HEK293 (cell line): ENCODE measurements around the gene SELENOI.

Experiments used
- CTCF ChIA-PET: fragments of 350-600 bp; formaldehyde crosslinking; extraction: SDS; loops from one replicate; lab custom pipeline; 2021; ENCODE audit warnings: antibody characterized with exemption; lab: Yijun Ruan, JAX
- POLR2A ChIA-PET: fragments of 300-600 bp; formaldehyde crosslinking; extraction: SDS; loops from one replicate; lab custom pipeline; 2020; ENCODE audit warnings: antibody characterized with exemption, inconsistent platforms; lab: Yijun Ruan, JAX
- H3K27ac ChIP-seq: fragments of 200-500 bp; sonication (Bioruptor generic); 2 replicates; pipeline ENCODE4 v1.5.1; 2014; ENCODE audit warnings: low read depth, low read length, control low read depth, inconsistent platforms; ENCODE audit errors: extremely low read depth
- H3K36me3 ChIP-seq, 2 experiments: fragments of 200-500 bp in 1 of 2; sonication (Bioruptor generic) in 1 of 2; 1 replicate in 1 of 2; 2 replicates in 1 of 2; pipeline ENCODE4 v1.5.1; 2014 to 2017; ENCODE audit warnings: inconsistent platforms in 2 of 2, low read length in 2 of 2; ENCODE audit not compliant: control insufficient read depth in 2 of 2, insufficient read depth in 1 of 2
- H3K4me1 ChIP-seq: fragments of 200-500 bp; sonication (Bioruptor generic); 2 replicates; pipeline ENCODE4 v1.5.1; 2014; ENCODE audit warnings: mild to moderate bottlenecking, low read length, inconsistent platforms; ENCODE audit not compliant: control insufficient read depth, insufficient read depth
- H3K4me3 ChIP-seq: 2 replicates; pipeline ENCODE4 v1.5.1; 2011; ENCODE audit warnings: low read depth, mild to moderate bottlenecking, control low read depth, low read length, moderate library complexity
- H3K9me3 ChIP-seq: fragments of 200-500 bp; sonication (Bioruptor generic); 2 replicates; pipeline ENCODE4 v1.5.1; 2014; ENCODE audit warnings: low read depth, low read length, inconsistent platforms; ENCODE audit not compliant: control insufficient read depth, insufficient read depth
- BCL11A ChIP-seq: fragments of 450-650 bp; formaldehyde crosslinking; IDR thresholded peaks from 2 replicates; pipeline ENCODE4 v1.5.1; 2016; ENCODE audit warnings: low read depth, missing biosample characterization, missing genetic modification characterization
- GLIS1 ChIP-seq: fragments of 450-650 bp; formaldehyde crosslinking; IDR thresholded peaks from 2 replicates; pipeline ENCODE4 v1.5.1; 2016; ENCODE audit warnings: missing biosample characterization, missing genetic modification characterization
- HOXD13 ChIP-seq: sonication (generic); formaldehyde crosslinking; IDR thresholded peaks from 2 replicates; pipeline ENCODE4 v1.8.0; 2022; ENCODE audit warnings: missing genetic modification reagents, borderline replicate concordance
- IKZF3 ChIP-seq: fragments of 450-650 bp; IDR thresholded peaks from 2 replicates; pipeline ENCODE4 v1.5.0; 2018; ENCODE audit warnings: missing biosample characterization, mild to moderate bottlenecking, missing genetic modification characterization, moderate library complexity
- MZF1 ChIP-seq: fragments of 450-650 bp; formaldehyde crosslinking; IDR thresholded peaks from 2 replicates; pipeline ENCODE4 v1.5.1; 2017; ENCODE audit warnings: missing biosample characterization, missing genetic modification characterization, borderline replicate concordance
- SP7 ChIP-seq: fragments of 450-650 bp; formaldehyde crosslinking; IDR thresholded peaks from 2 replicates; pipeline ENCODE4 v1.5.1; 2016; ENCODE audit warnings: missing biosample characterization, missing genetic modification characterization
- ZBTB17 ChIP-seq: fragments of 450-650 bp; formaldehyde crosslinking; IDR thresholded peaks from 2 replicates; pipeline ENCODE4 v1.5.1; 2016; ENCODE audit warnings: missing biosample characterization, missing genetic modification characterization
- ZFP37 ChIP-seq: fragments of 450-650 bp; formaldehyde crosslinking; IDR thresholded peaks from 2 replicates; pipeline ENCODE4 v1.5.1; 2016; ENCODE audit warnings: missing biosample characterization, missing genetic modification characterization
- ZIC2 ChIP-seq: fragments of 450-650 bp; formaldehyde crosslinking; IDR thresholded peaks from 2 replicates; pipeline ENCODE4 v1.5.1; 2016; ENCODE audit warnings: missing biosample characterization, missing genetic modification characterization
- ZNF2 ChIP-seq: fragments of 450-650 bp; formaldehyde crosslinking; IDR thresholded peaks from 2 replicates; pipeline ENCODE4 v1.5.1; 2016; ENCODE audit warnings: missing biosample characterization, missing genetic modification characterization
- ZNF24 ChIP-seq: fragments of 450-650 bp; formaldehyde crosslinking; IDR thresholded peaks from 2 replicates; pipeline ENCODE4 v1.5.1; 2016; ENCODE audit warnings: missing biosample characterization, missing genetic modification characterization
- ZNF341 ChIP-seq: fragments of 450-650 bp; formaldehyde crosslinking; IDR thresholded peaks from 2 replicates; pipeline ENCODE4; 2016; ENCODE audit warnings: low read depth, missing biosample characterization, missing genetic modification characterization
- ZNF394 ChIP-seq: fragments of 450-650 bp; formaldehyde crosslinking; IDR thresholded peaks from 2 replicates; pipeline ENCODE4 v1.5.1; 2016; ENCODE audit warnings: missing biosample characterization, missing genetic modification characterization, mild to moderate bottlenecking, moderate library complexity, borderline replicate concordance
- ZNF510 ChIP-seq: fragments of 450-650 bp; formaldehyde crosslinking; IDR thresholded peaks from 2 replicates; pipeline ENCODE4 v1.5.1; 2018; ENCODE audit warnings: mild to moderate bottlenecking, missing genetic modification characterization, missing biosample characterization; ENCODE audit not compliant: insufficient replicate concordance
- ZNF629 ChIP-seq: fragments of 450-650 bp; formaldehyde crosslinking; IDR thresholded peaks from 2 replicates; pipeline ENCODE4 v1.5.1; 2017; ENCODE audit warnings: missing biosample characterization, missing genetic modification characterization
- ZNF785 ChIP-seq: fragments of 450-650 bp; formaldehyde crosslinking; IDR thresholded peaks from 2 replicates; pipeline ENCODE4 v1.5.1; 2016; ENCODE audit warnings: missing biosample characterization, missing genetic modification characterization
- ZNF791 ChIP-seq: fragments of 450-650 bp; formaldehyde crosslinking; IDR thresholded peaks from 2 replicates; pipeline ENCODE4 v1.5.1; 2016; ENCODE audit warnings: missing biosample characterization, missing genetic modification characterization
- TF ChIP-seq, protein P1 (sequence below): fragments of 450-650 bp; formaldehyde crosslinking; optimal IDR thresholded peaks from 2 replicates; pipeline ENCODE3; 2016; ENCODE audit warnings: missing biosample characterization, mild to moderate bottlenecking, missing genetic modification characterization
- TF ChIP-seq, protein P2 (sequence below): fragments of 450-650 bp; formaldehyde crosslinking; conservative IDR thresholded peaks from 2 replicates; pipeline ENCODE4 v1.5.1; 2016; ENCODE audit warnings: low read depth, missing biosample characterization, missing genetic modification characterization
- TF ChIP-seq, protein P3 (sequence below): fragments of 450-650 bp; formaldehyde crosslinking; IDR thresholded peaks from 2 replicates; pipeline ENCODE4 v1.5.1; 2017; ENCODE audit warnings: missing biosample characterization, missing genetic modification characterization
- TF ChIP-seq, protein P4 (sequence below): fragments of 450-650 bp; formaldehyde crosslinking; IDR thresholded peaks from 2 replicates; pipeline ENCODE4 v1.5.0; 2017; ENCODE audit warnings: missing biosample characterization, missing genetic modification characterization, borderline replicate concordance
- TF ChIP-seq, protein P5 (sequence below): fragments of 450-650 bp; formaldehyde crosslinking; IDR thresholded peaks from 2 replicates; pipeline ENCODE4 v1.5.1; 2016; ENCODE audit warnings: missing biosample characterization, missing genetic modification characterization
- TF ChIP-seq, protein P6 (sequence below): fragments of 450-650 bp; formaldehyde crosslinking; IDR thresholded peaks from 2 replicates; pipeline ENCODE4 v1.5.1; 2017; ENCODE audit warnings: missing biosample characterization, mild to moderate bottlenecking, missing genetic modification characterization, moderate library complexity

The SELENOI gene

DNA sequence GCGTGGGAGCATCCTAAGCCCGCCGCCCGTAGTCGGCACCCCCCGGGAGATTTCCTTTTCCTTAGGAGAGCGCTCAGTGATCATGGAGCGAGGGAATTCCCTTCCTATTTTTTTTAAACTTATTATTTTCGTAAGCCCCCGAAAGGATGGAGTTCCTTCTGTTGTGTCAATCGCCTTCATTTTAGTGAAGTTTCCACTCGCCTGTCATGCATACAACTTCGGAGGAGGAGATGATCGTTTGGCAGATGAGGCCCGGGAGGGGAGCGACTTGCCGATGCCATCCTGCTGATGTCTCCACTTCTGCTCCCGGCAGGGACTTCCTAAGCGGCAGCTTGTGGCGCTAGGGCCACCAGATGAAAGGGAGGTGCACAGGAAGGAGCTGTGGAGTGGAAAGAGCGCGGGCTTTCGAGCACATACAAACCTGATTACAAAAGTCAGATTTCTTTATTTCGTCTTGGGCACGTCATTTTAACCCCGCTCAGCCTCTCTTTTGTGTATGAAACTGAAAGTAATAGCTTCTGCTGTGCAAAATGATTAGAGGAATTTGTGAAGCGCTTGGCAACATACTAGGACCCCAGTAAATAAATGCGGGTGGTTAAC is 611 bp downstream of the SELENOI start, which contains the start of gene ADGRF3:
Gene ADGRF3, minus strand, starts transcription at position 336 of the 600 bp plus-strand sequence. CDS start 555 bp downstream, outside the sequence.
- Histone ChIP-seq H3K9me3 (no peaks in the 10 kb centered on the region), H3K27ac (peak within 1 kb of the TSS; percentile 75), H3K4me1 (no peaks in the 10 kb centered on the region; the same call in 1 of the 2 replicates), H3K36me3 (no peaks in the 10 kb centered on the region), H3K4me3 (peak within 1 kb of the TSS; percentile 92)
- ChIA-PET CTCF (interaction anchor here (0.6 to 2.4 kb wide), 3 partner anchors 9 to 483 kb away, joined by 3 to 8 read pairs (median 3); no protein-coding TSS in a partner anchor), POLR2A (interaction anchor here (0.7 to 1.5 kb wide), 5 partner anchors 13 to 156 kb away, joined by 3 to 6 read pairs (median 5); partner anchors contain the start of genes DRC1 and HADHA)
- TF ChIP-seq, protein P1, sequence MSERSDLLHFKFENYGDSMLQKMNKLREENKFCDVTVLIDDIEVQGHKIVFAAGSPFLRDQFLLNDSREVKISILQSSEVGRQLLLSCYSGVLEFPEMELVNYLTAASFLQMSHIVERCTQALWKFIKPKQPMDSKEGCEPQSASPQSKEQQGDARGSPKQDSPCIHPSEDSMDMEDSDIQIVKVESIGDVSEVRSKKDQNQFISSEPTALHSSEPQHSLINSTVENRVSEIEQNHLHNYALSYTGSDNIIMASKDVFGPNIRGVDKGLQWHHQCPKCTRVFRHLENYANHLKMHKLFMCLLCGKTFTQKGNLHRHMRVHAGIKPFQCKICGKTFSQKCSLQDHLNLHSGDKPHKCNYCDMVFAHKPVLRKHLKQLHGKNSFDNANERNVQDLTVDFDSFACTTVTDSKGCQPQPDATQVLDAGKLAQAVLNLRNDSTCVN (tag by site-specific recombination), result peak; percentile 30
- TF ChIP-seq ZNF785 (tag by site-specific recombination) (no peak), ZNF2 (tag by site-specific recombination) (0 out of 2 replicates have a peak, but pooled peaks have one; percentile 8), MZF1 (0 out of 2 replicates have a peak, but pooled peaks have one; percentile 26), ZNF629 (tag by site-specific recombination) (peak; percentile 26; the same call in 1 of the 2 replicates), ZNF510 (no peak), SP7 (peak; percentile 13; the same call in 1 of the 2 replicates), ZNF341 (peak; percentile 54), GLIS1 (no peak), ZBTB17 (tag by site-specific recombination) (peak; percentile 82), BCL11A (tag by site-specific recombination) (no peak), ZNF24 (tag by site-specific recombination) (no peak), IKZF3 (tag by site-specific recombination) (peak; percentile 17; the same call in 1 of the 2 replicates), HOXD13 (CRISPR knock-in tag) (no peak), ZIC2 (peak; percentile 62; the same call in 1 of the 2 replicates), ZNF394 (tag by site-specific recombination) (0 out of 2 replicates have a peak, but pooled peaks have one; percentile 16), ZFP37 (0 out of 2 replicates have a peak, but pooled peaks have one; percentile 20), ZNF791 (tag by site-specific recombination) (no peak)
- TF ChIP-seq, protein P2, sequence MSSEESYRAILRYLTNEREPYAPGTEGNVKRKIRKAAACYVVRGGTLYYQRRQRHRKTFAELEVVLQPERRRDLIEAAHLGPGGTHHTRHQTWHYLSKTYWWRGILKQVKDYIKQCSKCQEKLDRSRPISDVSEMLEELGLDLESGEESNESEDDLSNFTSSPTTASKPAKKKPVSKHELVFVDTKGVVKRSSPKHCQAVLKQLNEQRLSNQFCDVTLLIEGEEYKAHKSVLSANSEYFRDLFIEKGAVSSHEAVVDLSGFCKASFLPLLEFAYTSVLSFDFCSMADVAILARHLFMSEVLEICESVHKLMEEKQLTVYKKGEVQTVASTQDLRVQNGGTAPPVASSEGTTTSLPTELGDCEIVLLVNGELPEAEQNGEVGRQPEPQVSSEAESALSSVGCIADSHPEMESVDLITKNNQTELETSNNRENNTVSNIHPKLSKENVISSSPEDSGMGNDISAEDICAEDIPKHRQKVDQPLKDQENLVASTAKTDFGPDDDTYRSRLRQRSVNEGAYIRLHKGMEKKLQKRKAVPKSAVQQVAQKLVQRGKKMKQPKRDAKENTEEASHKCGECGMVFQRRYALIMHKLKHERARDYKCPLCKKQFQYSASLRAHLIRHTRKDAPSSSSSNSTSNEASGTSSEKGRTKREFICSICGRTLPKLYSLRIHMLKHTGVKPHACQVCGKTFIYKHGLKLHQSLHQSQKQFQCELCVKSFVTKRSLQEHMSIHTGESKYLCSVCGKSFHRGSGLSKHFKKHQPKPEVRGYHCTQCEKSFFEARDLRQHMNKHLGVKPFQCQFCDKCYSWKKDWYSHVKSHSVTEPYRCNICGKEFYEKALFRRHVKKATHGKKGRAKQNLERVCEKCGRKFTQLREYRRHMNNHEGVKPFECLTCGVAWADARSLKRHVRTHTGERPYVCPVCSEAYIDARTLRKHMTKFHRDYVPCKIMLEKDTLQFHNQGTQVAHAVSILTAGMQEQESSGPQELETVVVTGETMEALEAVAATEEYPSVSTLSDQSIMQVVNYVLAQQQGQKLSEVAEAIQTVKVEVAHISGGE (tag by site-specific recombination), result peak; percentile 35; the same call in 1 of the 2 replicates
- TF ChIP-seq, protein P3, sequence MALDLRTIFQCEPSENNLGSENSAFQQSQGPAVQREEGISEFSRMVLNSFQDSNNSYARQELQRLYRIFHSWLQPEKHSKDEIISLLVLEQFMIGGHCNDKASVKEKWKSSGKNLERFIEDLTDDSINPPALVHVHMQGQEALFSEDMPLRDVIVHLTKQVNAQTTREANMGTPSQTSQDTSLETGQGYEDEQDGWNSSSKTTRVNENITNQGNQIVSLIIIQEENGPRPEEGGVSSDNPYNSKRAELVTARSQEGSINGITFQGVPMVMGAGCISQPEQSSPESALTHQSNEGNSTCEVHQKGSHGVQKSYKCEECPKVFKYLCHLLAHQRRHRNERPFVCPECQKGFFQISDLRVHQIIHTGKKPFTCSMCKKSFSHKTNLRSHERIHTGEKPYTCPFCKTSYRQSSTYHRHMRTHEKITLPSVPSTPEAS (tag by site-specific recombination), result no peak
- TF ChIP-seq, protein P4, sequence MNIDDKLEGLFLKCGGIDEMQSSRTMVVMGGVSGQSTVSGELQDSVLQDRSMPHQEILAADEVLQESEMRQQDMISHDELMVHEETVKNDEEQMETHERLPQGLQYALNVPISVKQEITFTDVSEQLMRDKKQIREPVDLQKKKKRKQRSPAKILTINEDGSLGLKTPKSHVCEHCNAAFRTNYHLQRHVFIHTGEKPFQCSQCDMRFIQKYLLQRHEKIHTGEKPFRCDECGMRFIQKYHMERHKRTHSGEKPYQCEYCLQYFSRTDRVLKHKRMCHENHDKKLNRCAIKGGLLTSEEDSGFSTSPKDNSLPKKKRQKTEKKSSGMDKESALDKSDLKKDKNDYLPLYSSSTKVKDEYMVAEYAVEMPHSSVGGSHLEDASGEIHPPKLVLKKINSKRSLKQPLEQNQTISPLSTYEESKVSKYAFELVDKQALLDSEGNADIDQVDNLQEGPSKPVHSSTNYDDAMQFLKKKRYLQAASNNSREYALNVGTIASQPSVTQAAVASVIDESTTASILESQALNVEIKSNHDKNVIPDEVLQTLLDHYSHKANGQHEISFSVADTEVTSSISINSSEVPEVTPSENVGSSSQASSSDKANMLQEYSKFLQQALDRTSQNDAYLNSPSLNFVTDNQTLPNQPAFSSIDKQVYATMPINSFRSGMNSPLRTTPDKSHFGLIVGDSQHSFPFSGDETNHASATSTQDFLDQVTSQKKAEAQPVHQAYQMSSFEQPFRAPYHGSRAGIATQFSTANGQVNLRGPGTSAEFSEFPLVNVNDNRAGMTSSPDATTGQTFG (tag by site-specific recombination), result no peak
- TF ChIP-seq, protein P5, sequence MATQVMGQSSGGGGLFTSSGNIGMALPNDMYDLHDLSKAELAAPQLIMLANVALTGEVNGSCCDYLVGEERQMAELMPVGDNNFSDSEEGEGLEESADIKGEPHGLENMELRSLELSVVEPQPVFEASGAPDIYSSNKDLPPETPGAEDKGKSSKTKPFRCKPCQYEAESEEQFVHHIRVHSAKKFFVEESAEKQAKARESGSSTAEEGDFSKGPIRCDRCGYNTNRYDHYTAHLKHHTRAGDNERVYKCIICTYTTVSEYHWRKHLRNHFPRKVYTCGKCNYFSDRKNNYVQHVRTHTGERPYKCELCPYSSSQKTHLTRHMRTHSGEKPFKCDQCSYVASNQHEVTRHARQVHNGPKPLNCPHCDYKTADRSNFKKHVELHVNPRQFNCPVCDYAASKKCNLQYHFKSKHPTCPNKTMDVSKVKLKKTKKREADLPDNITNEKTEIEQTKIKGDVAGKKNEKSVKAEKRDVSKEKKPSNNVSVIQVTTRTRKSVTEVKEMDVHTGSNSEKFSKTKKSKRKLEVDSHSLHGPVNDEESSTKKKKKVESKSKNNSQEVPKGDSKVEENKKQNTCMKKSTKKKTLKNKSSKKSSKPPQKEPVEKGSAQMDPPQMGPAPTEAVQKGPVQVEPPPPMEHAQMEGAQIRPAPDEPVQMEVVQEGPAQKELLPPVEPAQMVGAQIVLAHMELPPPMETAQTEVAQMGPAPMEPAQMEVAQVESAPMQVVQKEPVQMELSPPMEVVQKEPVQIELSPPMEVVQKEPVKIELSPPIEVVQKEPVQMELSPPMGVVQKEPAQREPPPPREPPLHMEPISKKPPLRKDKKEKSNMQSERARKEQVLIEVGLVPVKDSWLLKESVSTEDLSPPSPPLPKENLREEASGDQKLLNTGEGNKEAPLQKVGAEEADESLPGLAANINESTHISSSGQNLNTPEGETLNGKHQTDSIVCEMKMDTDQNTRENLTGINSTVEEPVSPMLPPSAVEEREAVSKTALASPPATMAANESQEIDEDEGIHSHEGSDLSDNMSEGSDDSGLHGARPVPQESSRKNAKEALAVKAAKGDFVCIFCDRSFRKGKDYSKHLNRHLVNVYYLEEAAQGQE, result 0 out of 2 replicates have a peak, but pooled peaks have one; percentile 11
- TF ChIP-seq, protein P6, sequence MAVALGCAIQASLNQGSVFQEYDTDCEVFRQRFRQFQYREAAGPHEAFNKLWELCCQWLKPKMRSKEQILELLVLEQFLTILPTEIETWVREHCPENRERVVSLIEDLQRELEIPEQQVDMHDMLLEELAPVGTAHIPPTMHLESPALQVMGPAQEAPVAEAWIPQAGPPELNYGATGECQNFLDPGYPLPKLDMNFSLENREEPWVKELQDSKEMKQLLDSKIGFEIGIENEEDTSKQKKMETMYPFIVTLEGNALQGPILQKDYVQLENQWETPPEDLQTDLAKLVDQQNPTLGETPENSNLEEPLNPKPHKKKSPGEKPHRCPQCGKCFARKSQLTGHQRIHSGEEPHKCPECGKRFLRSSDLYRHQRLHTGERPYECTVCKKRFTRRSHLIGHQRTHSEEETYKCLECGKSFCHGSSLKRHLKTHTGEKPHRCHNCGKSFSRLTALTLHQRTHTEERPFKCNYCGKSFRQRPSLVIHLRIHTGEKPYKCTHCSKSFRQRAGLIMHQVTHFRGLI, result no peak
